Right lobe of liver (tissue), 4 donors: ENCODE measurements around the gene MYO7B.

Experiments used
- POLR2A ChIP-seq: fragments of 450-650 bp; IDR thresholded peaks from one replicate; pipeline ENCODE4 v1.6.1; 2017; ENCODE audit warnings: antibody characterized with exemption, mild to moderate bottlenecking
- TF ChIP-seq, protein P1 (sequence below), 4 donors: fragments of 200-600 bp in 3 of 4; fragments of 450-650 bp in 1 of 4; IDR thresholded peaks; one replicate each; pipeline versions ENCODE4 v1.5.1 to v1.8.0; 2016 to 2022; ENCODE audit warnings: antibody characterized with exemption in 4 of 4, mild to moderate bottlenecking in 2 of 4
- donor health status: DM: no; HTN: no; CAD: no.
- donor health status: DM: no; HTN: no; CAD: no.
- donor health status: DM: no; HTN: yes; CAD: no.

DNA sequence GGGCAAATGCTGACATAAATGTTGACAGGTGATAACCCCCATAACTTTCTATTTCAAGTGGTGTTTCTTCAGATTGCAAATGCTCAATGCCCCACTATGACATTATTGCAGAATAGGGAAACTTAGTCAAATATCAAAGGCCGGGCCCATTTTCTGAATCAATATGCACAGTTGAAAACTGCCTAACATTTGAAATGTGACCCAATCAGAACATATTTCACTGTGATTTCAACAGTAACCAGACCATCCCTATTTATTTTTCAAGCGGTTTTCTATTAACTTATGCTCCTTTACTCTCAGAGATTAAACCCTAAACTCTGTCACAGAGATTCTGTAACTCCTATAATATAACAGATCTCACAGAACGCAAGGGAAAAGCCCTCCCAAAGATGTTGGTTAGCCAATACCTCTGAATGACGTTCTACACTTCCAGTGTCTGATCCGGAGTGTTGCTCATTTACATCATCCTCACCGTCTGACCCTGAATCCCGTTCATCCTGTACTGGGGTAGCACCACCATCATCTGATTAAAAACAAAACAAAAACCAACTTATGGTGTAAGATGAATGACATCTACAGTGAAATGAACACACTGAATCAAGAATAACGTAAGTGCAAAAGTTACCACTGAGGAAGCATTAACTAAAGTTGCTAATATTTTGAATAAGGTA lies 12.1 kb upstream of the MYO7B start:
- TF ChIP-seq POLR2A, result no peak
- TF ChIP-seq, protein P1, sequence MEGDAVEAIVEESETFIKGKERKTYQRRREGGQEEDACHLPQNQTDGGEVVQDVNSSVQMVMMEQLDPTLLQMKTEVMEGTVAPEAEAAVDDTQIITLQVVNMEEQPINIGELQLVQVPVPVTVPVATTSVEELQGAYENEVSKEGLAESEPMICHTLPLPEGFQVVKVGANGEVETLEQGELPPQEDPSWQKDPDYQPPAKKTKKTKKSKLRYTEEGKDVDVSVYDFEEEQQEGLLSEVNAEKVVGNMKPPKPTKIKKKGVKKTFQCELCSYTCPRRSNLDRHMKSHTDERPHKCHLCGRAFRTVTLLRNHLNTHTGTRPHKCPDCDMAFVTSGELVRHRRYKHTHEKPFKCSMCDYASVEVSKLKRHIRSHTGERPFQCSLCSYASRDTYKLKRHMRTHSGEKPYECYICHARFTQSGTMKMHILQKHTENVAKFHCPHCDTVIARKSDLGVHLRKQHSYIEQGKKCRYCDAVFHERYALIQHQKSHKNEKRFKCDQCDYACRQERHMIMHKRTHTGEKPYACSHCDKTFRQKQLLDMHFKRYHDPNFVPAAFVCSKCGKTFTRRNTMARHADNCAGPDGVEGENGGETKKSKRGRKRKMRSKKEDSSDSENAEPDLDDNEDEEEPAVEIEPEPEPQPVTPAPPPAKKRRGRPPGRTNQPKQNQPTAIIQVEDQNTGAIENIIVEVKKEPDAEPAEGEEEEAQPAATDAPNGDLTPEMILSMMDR (IDR thresholded peaks at IDR 0.05), result no peak
